NCI-H146 treated with DMSO at 0.1 percent for 48 hours (cell line): Measurements from ENCODE around the gene AKAP9.
"Not testable (repeated sequence)": the region's sequence is repeated elsewhere in the genome, so short reads cannot be mapped to it uniquely, and the experiment has no call there.

Experiments used
- DNase-seq: peaks from one replicate; lab custom pipeline; 2025; ENCODE audit not compliant: unreplicated experiment; lab: John Stamatoyannopoulos, UW

The AKAP9 gene

GRCh38 chr7:92131764-92132330 lies 191.2 kb downstream of the AKAP9 start:
- DNase-seq: no peak

DNA sequence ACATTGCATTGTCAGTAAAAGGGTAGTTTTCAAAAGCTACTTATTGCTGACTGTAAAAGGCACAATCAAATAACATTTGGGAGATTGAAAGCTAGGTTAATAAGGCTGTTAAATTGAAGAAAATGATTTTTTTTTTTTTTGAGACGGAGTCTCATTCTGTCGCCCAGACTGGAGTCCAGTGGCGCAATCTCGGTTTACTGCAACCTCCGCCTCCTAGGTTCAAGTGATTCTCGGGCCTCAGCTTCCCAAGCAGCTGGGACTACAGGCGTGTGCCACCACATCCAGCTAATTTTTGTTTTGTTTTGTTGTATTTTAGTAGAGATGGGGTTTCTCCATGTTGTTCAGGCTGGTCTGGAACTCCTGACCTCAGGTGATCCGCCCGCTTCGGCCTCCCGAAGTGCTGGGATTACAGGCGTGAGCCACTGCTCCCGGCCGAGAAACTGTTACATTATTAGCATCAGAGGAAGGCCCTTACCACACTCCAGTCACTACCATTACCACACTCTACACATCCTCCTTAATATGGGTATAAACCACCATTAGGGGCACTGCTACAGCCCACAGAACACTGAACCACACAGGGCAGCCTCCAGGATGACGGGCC lies 192.6 kb downstream of the AKAP9 start:
- peak; percentile 55 for DNase-seq

DNA sequence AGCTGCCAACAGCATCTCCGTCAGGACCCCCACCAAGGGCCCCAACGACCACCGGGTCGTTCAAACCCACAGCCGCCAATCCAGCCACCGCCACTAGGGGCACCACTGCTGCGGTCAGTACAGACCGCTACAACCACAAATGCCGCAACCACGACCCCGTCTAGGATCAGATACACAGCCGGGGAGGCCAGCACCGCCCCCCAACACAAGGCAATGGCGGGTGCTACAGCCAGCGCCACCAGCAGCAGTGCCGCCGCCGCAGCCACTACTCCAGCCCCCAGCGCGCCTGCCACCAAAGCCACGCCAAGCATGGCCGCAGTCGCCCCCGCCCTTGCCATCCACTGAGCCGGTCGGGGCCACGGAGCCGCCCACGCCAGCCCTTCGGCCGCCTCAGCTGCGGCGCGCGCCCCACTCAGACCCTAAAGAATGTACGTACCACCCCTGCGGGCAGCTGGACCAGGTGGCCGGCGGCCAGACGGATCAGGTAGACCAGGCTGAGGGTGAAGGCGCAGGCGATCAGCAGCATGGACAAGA lies 193.1 kb downstream of the AKAP9 start:
- peak; percentile 59 for DNase-seq

GRCh38 chr7:92134271-92135051 lies 193.8 kb downstream of the AKAP9 start, which contains the start of gene CYP51A1:
Gene CYP51A1, minus strand, starts transcription at chr7:92134477. Its CDS starts 113 bp downstream, at chr7:92134364.
- peak; percentile 87 for DNase-seq

GRCh38 chr7:92135052-92135889 lies 194.6 kb downstream of the AKAP9 start:
- DNase-seq: peak; percentile 48

GRCh38 chr7:92137557-92137956 lies 196.9 kb downstream of the AKAP9 start:
- no peak for DNase-seq

DNA sequence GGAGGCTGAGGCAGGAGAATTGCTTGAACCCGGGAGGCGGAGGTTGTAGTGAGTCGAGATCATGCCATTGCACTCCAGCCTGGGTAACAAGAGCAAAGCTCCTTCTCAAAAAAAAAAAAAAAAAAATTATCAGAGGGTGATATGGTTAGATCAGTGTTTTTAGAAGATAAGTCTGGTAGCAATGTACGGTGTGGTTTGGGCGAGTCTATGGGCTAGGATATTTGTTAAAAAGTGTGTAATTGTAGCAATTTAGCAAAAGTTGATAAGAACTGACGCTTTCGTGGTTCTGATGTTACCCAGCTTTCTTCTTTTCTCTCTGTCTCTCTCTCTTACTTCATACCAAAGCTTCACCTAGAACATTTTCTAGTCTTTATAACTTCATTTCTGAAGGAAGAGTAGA lies 200.5 kb downstream of the AKAP9 start:
- no peak for DNase-seq

DNA sequence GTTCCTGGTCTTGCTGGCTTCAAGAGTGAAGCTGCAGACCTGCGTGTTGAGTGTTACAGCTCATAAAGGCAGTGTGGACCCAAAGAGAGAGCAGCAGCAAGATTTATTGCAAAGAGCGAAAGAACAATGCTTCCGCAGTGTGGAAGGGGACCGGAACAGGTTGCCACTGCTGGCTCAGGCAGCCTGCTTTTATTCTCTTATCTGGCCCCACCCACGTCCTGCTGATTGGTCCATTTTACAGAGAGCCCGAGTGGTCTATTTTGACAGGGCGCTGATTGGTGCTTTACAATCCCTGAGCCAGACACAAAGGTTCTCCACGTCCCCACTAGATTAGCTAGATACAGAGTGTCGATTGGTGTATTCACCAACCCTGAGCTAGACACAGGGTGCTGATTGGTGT lies 202.1 kb downstream of the AKAP9 start:
- not testable (repeated sequence) for DNase-seq

- not testable (repeated sequence) for DNase-seq
These were observed 202.7 kb downstream of the AKAP9 start for GRCh38 chr7:92143192-92143880.

GRCh38 chr7:92149736-92150239 lies 209.1 kb downstream of the AKAP9 start:
- no peak for DNase-seq

- no peak for DNase-seq
These were observed 209.9 kb downstream of the AKAP9 start for GRCh38 chr7:92150450-92151017.

GRCh38 chr7:92155108-92155739 lies 214.6 kb downstream of the AKAP9 start:
- DNase-seq: no peak

- DNase-seq: no peak
These were observed 216.3 kb downstream of the AKAP9 start for GRCh38 chr7:92156990-92157389.

DNA sequence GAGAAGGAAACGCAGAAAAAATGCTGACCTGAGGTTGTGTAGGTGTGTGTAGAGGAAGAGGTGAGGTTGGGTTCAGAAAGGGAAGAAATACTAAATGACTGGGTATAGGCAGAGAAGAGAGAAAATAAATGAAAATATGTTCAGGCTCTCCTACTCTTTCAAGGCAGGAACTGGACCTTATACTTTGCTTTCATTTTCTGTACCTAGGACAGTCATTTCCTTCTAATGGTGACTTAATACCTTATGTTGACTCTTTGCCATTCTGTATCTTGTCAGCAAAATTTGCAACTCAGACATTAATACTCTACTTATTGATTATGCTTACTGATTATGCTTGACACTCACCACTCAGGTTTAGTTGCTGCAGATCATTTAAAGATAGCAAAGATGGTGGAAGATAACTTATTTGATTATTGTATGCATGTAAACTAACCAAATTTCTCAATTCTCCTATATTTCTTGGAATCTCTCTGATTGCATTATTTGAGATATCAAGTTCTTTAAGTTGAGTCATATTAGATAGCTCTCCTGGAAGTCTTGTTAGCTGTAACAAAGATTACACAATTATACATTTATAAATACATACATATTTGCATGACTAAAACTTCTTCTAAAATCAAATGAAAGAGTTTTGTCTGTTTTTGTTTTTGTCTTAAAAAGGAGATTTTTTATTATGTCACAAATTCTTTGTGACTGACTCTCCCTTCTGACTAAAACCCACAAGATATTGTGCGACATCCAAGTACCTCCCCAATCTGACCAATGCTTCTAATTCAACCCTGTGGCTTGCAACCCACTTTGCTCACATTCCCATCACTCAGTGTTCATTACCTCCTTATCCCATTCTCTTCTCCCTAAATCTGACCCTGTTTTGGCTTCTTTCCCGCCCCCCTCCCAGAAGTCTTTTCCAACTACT lies 218.3 kb downstream of the AKAP9 start:
- DNase-seq: no peak
